OCI-LY3 (cell line): ENCODE results near the gene FAM149A.

Experiments
- H2AFZ ChIP-seq: fragments of 200-600, 300-600 bp; shearing (Covaris generic); 2 replicates; pipeline ENCODE4 v1.6.0; 2014; ENCODE audit warnings: antibody characterized with exemption, low read depth, low read length
- H3K27ac ChIP-seq: fragments of 200-600, 300-600 bp; sonication (generic); 2 replicates; pipeline ENCODE4 v1.5.1; 2014; ENCODE audit warnings: mild to moderate bottlenecking, low read length, moderate library complexity, mixed read lengths
- H3K27me3 ChIP-seq: fragments of 200-600, 300-600 bp; sonication (generic); 2 replicates; pipeline ENCODE4 v1.6.1; 2014; ENCODE audit warnings: low read depth, low read length, mixed read lengths
- H3K36me3 ChIP-seq: fragments of 200-600, 300-600 bp; sonication (generic); replicated peaks from 2 replicates; pipeline ENCODE3; 2014; ENCODE audit warnings: low read depth, low read length, mixed read lengths
- H3K4me1 ChIP-seq: fragments of 300-600, 200-600 bp; sonication (generic); 2 replicates; pipeline ENCODE4 v1.6.1; 2014; ENCODE audit warnings: low read length, mixed read lengths
- H3K4me2 ChIP-seq: fragments of 200-600, 300-600 bp; sonication (generic); 2 replicates; pipeline ENCODE4 v1.6.1; 2014; ENCODE audit warnings: low read length, mixed read lengths
- H3K4me3 ChIP-seq: fragments of 300-600, 200-600 bp; sonication (generic); 2 replicates; pipeline ENCODE4 v1.5.1; 2014; ENCODE audit warnings: antibody characterized with exemption, mild to moderate bottlenecking, low read length, moderate library complexity
- H3K79me2 ChIP-seq: fragments of 300-600, 200-600 bp; shearing (Covaris generic); 2 replicates; pipeline ENCODE4 v1.6.1; 2014; ENCODE audit warnings: mild to moderate bottlenecking, low read length, mixed read lengths
- H3K9ac ChIP-seq: fragments of 300-600, 200-600 bp; shearing (Covaris generic); 2 replicates; pipeline ENCODE4 v1.6.0; 2014; ENCODE audit warnings: mild to moderate bottlenecking, low read length, moderate library complexity
- H3K9me3 ChIP-seq: fragments of 200-600, 300-600 bp; shearing (Covaris generic); 2 replicates; pipeline ENCODE4 v1.6.1; 2014; ENCODE audit warnings: low read length, mixed read lengths; ENCODE audit not compliant: insufficient read depth
- H4K20me1 ChIP-seq: fragments of 200-600, 300-600 bp; sonication (generic); 2 replicates; pipeline ENCODE4 v1.6.1; 2016; ENCODE audit warnings: low read length, mixed read lengths; ENCODE audit not compliant: insufficient read depth
- CTCF ChIP-seq: fragments of 200-600, 300-600 bp; sonication (generic); IDR thresholded peaks from 2 replicates; pipeline ENCODE4 v1.5.1; 2014; ENCODE audit warnings: antibody characterized with exemption, low read length, low read depth
- EZH2phosphoT487 ChIP-seq: fragments of 200-600 bp; shearing (Covaris generic); IDR thresholded peaks from 2 replicates; pipeline ENCODE4 v1.6.1; 2018; ENCODE audit warnings: antibody characterized with exemption, mixed run types, low read depth

The FAM149A gene

GRCh38 chr4:186096681-186097165, 7.8 kb upstream of the FAM149A start:
- no peaks in the 10 kb centered on the region for H4K20me1 ChIP-seq
- H3K9me3 ChIP-seq: no peaks in the 10 kb centered on the region
- TF ChIP-seq CTCF (no peak), EZH2phosphoT487 (no peak)
- H3K4me1 ChIP-seq: no peaks in the 10 kb centered on the region
- H3K4me3 ChIP-seq: no peak overlapping the region
- no peak overlapping the region for H3K27ac ChIP-seq
- no peaks in the 10 kb centered on the region for H3K79me2 ChIP-seq
- no peaks in the 10 kb centered on the region for H3K27me3 ChIP-seq
- no peak overlapping the region for H3K9ac ChIP-seq
- no peak overlapping the region for H2AFZ ChIP-seq
- no peak overlapping the region for H3K4me2 ChIP-seq
- no peaks in the 10 kb centered on the region for H3K36me3 ChIP-seq

- TF ChIP-seq CTCF: no peak
- no peak for TF ChIP-seq EZH2phosphoT487
- H3K36me3 ChIP-seq: no peaks in the 10 kb centered on the region
- no peak overlapping the region for H3K27ac ChIP-seq
- H2AFZ ChIP-seq: no peak overlapping the region
- H3K4me2 ChIP-seq: no peak overlapping the region
- H3K79me2 ChIP-seq: no peaks in the 10 kb centered on the region
- no peaks in the 10 kb centered on the region for H4K20me1 ChIP-seq
- no peak overlapping the region for H3K4me3 ChIP-seq
- no peaks in the 10 kb centered on the region for H3K27me3 ChIP-seq
- H3K4me1 ChIP-seq: no peaks in the 10 kb centered on the region
- H3K9ac ChIP-seq: no peak overlapping the region
- H3K9me3 ChIP-seq: no peaks in the 10 kb centered on the region
Measured at GRCh38 chr4:186097386-186097785, 7.1 kb upstream of the FAM149A start.

- Histone ChIP-seq H3K27ac (no peak overlapping the region), H3K4me2 (no peak overlapping the region), H3K79me2 (no peaks in the 10 kb centered on the region), H3K27me3 (peaks cover 4% of the 10 kb centered on the region; the same call in 1 of the 2 replicates), H3K4me3 (no peak overlapping the region), H3K36me3 (no peaks in the 10 kb centered on the region), H3K9ac (no peak overlapping the region), H4K20me1 (no peaks in the 10 kb centered on the region), H3K4me1 (no peaks in the 10 kb centered on the region), H2AFZ (no peak overlapping the region), H3K9me3 (no peaks in the 10 kb centered on the region)
- TF ChIP-seq CTCF (no peak), EZH2phosphoT487 (no peak)
Measured at GRCh38 chr4:186102931-186103330, 1.6 kb upstream of the FAM149A start.

- no peaks in the 10 kb centered on the region for H3K36me3 ChIP-seq
- H3K4me2 ChIP-seq: peak overlapping the region; percentile 64
- H3K27ac ChIP-seq: no peak overlapping the region
- H3K9ac ChIP-seq: peak overlapping the region; percentile 50
- no peaks in the 10 kb centered on the region for H4K20me1 ChIP-seq
- no peak for TF ChIP-seq EZH2phosphoT487
- no peak for TF ChIP-seq CTCF
- peak overlapping the region; percentile 71 for H3K4me3 ChIP-seq
- no peaks in the 10 kb centered on the region for H3K9me3 ChIP-seq
- H3K4me1 ChIP-seq: no peaks in the 10 kb centered on the region
- peaks cover 4% of the 10 kb centered on the region; the same call in 1 of the 2 replicates for H3K27me3 ChIP-seq
- no peak overlapping the region for H2AFZ ChIP-seq
- no peaks in the 10 kb centered on the region for H3K79me2 ChIP-seq
Measured at GRCh38 chr4:186104890-186105646, 564 bp downstream of the FAM149A start.
